Heart right ventricle (tissue), 16 donors: Measurements from ENCODE around the gene MAD1L1. TPM values are rescaled to one million over a fixed set of nuclear protein-coding genes. Genes with fewer than 3 reads are reported as not detected.

Experiments
- ATAC-seq, 8 donors: fragments of 200-7000 bp; cut with Tn5 transposase; one replicate each; pipeline ENCODE4 v1.9.1; 2020; ENCODE audit warnings: mild to moderate bottlenecking in 8 of 8, moderate library complexity in 8 of 8, moderate number of reproducible peaks in 1 of 8
- DNase-seq, 2 donors: peaks; one replicate each; pipeline ENCODE4 v3.0.0-alpha.2; 2020
- H3K27ac ChIP-seq, 10 donors: fragments of 200-600 bp; sonication (generic) in 2 of 10; one replicate each; pipeline versions ENCODE4 v1.5.0 to v1.8.0; 2020 to 2022; ENCODE audit warnings: mild to moderate bottlenecking in 3 of 10
- H3K27me3 ChIP-seq, 7 donors: fragments of 200-600 bp; one replicate each; pipeline ENCODE4 v1.8.0; 2021 to 2022; ENCODE audit warnings: mild to moderate bottlenecking in 2 of 7
- H3K36me3 ChIP-seq, 9 donors: fragments of 200-600 bp; sonication (generic) in 1 of 9; one replicate each; pipeline versions ENCODE4 v1.5.0 to v1.8.0; 2020 to 2022; ENCODE audit warnings: mild to moderate bottlenecking in 2 of 9
- H3K4me1 ChIP-seq, 9 donors: fragments of 200-600 bp; sonication (generic) in 1 of 9; one replicate each; pipeline versions ENCODE4 v1.5.0 to v1.8.0; 2020 to 2022; ENCODE audit warnings: mild to moderate bottlenecking in 4 of 9
- H3K4me3 ChIP-seq, 10 donors: fragments of 200-600 bp; sonication (generic) in 2 of 10; one replicate each; pipeline versions ENCODE4 v1.5.0 to v1.8.0; 2020 to 2022; ENCODE audit warnings: mild to moderate bottlenecking in 7 of 10, moderate library complexity in 2 of 10
- H3K9me3 ChIP-seq, 11 donors: fragments of 200-600 bp in 10 of 11; sonication (generic) in 2 of 11; one replicate each; pipeline versions ENCODE4 v1.5.0 to v1.8.0; 2013 to 2022; ENCODE audit warnings: mild to moderate bottlenecking in 2 of 11, control low read depth in 1 of 11, moderate library complexity in 1 of 11
- WGBS, 2 donors: extraction: QIAGEN DNeasy Blood & Tissue Kit; methylation state at CpG; one replicate each; pipeline ENCODE4 v1.1.7; 2013; ENCODE audit warnings: inconsistent platforms in 1 of 2; 5-methylcytosine and 5-hydroxymethylcytosine counted together
- intact Hi-C, 10 donors: fragments of 100-400 bp; cut with DNase I; formaldehyde crosslinking; loops; one replicate each; pipeline versions ENCODE4 v1.11.1 to v1.14.2; 2022
- polyA plus RNA-seq, 2 donors: library from polyadenylated mRNA; stranded (reverse); fragments of 200-250 nt; gene quantifications; one replicate each; pipeline ENCODE4 v1.2.3, GENCODE V29; 2013
- total RNA-seq, 10 donors: library from RNA; stranded (reverse); fragmentation: NEBNext Ultra II Directional in 3 of 10; extraction: Animal tissue kit (Norgen Biotek cat#: 25700) in 3 of 10; gene quantifications; one replicate each; pipeline versions ENCODE4 v1.2.1 to v1.2.4, GENCODE V29; 2021 to 2023
- TF ChIP-seq, protein P1 (sequence below), 9 donors: fragments of 200-600 bp; sonication (generic) in 2 of 9; IDR thresholded peaks; one replicate each; pipeline versions ENCODE4 v1.5.0 to v1.8.0; 2021 to 2022; ENCODE audit warnings: antibody characterized with exemption in 9 of 9, mild to moderate bottlenecking in 5 of 9, moderate library complexity in 1 of 9
- donor health status: Arrhythmogenic right ventricular cardiomyopathy.
- donor health status: ischemic (EF 13 %, LVEDD 7.1; RV severe dilation, severe dysfunction).
- donor health status: healthy with polysubstance abuse.
- donor health status: DM: no; HTN: yes; CAD: no.
- donor health status: DM: no; HTN: no; CAD: no.
- donor health status: ischemic (EF 25% LVEDD 6.9; RV normal size, moderate dysfunction).
- donor health status: ischemic (EF 25% LVEDD 5.7; RV mildly dilated, moderate dysfunction).
- donor health status: healthy.
- donor health status: DM: yes; HTN: yes; CAD: no.
- donor health status: Ischemic cardiomyopathy.
- donor health status: ischemic (EF 35%, LVEDD 5.7; RV mildly dilated, moderate dysfunction).
- donor health status: nonischemic (EF 11% LVEDD 7.7; RV severe dilation, severe dysfunction).
- donor health status: DM: yes; HTN: yes; CAD: no.
- donor health status: PGD.
- donor health status: ischemic (EF 29% LVEDD 5.4; RV normal size, mild dysfunction).
- donor health status: nonischemic (EF 23%, LVEDD 6.1; RV moderate dilation, normal function).

MAD1L1 gene
- total and polyA plus RNA-seq, 12 donors: 13.8 to 46.8 (median 20.2) TPM

DNA sequence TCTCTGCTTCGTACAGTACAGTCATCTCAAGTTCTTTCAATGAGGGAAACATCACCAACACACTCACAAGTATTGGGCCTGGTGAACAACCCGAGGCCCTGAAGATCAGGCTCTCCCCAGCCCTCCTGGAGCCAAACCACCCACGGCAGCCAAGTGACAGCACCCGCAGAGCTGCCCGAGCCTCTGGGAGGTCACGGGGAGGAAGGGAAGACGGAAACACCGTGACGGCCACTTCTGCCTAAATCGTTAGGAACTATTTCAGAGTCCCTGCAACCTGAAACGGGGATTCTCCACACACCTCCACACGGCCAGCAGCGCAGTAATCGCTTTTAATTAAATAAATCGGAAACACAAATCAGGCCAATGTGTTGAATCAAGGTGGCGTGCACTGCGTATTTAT lies 222.6 kb downstream of the MAD1L1 start:
- 68 to 77% methylated on average over 17 of the region's 17 CpGs for WGBS, 2 donors
- H3K4me1 ChIP-seq: peaks cover 0 to 36% (median 18%) of the 10 kb centered on the region in 9 donors

DNA sequence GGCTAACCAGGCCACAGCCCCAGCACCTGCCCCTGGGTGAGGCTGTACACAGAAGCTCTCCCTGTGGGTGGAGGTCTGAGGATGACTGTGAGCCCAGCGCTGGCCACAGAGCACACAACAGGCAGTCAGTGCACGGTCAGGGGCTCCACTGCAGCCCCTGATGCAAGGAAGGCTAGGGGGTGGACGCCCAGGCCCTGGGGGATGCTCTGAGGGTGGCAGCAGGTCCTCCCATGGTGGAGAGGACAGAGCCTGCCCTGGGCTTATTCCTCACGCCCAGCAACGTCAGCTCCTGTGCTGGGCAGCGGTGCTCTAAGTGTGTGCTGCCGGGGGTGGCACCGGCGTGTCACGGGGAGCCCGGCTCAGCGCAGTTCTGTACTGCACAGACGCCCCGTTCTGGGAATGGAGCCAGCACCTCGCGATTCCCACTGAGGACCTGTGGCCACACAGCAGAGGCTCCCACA lies 223.2 kb downstream of the MAD1L1 start:
- H3K4me3 ChIP-seq: no peak overlapping the region
- H3K27me3 ChIP-seq: no peaks in the 10 kb centered on the region
- H3K27ac ChIP-seq: peak overlapping the region; percentile 74 to 94 (median 84)
- peaks cover 0 to 36% (median 18%) of the 10 kb centered on the region in 9 donors for H3K4me1 ChIP-seq
- intact Hi-C loops: loop anchor here in 2 of 10 donors (10.0 kb wide), 2 partner anchors 65 to 195 kb away; no protein-coding TSS in a partner anchor
- WGBS, 2 donors: 55 to 61% methylated on average over 16 of the region's 16 CpGs
- no peaks in the 10 kb centered on the region for H3K9me3 ChIP-seq
- ATAC-seq (peak; percentile 62 to 88 (median 84)), DNase-seq (peak; percentile 48 to 72)
- TF ChIP-seq, protein P1, sequence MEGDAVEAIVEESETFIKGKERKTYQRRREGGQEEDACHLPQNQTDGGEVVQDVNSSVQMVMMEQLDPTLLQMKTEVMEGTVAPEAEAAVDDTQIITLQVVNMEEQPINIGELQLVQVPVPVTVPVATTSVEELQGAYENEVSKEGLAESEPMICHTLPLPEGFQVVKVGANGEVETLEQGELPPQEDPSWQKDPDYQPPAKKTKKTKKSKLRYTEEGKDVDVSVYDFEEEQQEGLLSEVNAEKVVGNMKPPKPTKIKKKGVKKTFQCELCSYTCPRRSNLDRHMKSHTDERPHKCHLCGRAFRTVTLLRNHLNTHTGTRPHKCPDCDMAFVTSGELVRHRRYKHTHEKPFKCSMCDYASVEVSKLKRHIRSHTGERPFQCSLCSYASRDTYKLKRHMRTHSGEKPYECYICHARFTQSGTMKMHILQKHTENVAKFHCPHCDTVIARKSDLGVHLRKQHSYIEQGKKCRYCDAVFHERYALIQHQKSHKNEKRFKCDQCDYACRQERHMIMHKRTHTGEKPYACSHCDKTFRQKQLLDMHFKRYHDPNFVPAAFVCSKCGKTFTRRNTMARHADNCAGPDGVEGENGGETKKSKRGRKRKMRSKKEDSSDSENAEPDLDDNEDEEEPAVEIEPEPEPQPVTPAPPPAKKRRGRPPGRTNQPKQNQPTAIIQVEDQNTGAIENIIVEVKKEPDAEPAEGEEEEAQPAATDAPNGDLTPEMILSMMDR (IDR thresholded peaks at IDR 0.05): no peak
- peaks cover 0 to 13% (median 0%) of the 10 kb centered on the region in 9 donors for H3K36me3 ChIP-seq

More for the DNA sequence above, 222.6 kb downstream of the MAD1L1 start:
- Histone ChIP-seq H3K36me3 (peaks cover 0 to 11% (median 0%) of the 10 kb centered on the region in 9 donors), H3K27me3 (no peaks in the 10 kb centered on the region), H3K27ac (peak overlapping the region in 9 of 10 donors; percentile 74 to 94 (median 85)), H3K9me3 (no peaks in the 10 kb centered on the region), H3K4me3 (no peak overlapping the region)
- TF ChIP-seq, protein P1 (IDR thresholded peaks at IDR 0.05): no peak
- DNase-seq (peak in 1 of 2 donors; percentile 24), ATAC-seq (peak in 5 of 8 donors; percentile 6 to 16 (median 8))
- intact Hi-C loops: loop anchor here in 1 of 10 donors (10.0 kb wide), 1 partner anchor 195 kb away; no protein-coding TSS in a partner anchor

DNA sequence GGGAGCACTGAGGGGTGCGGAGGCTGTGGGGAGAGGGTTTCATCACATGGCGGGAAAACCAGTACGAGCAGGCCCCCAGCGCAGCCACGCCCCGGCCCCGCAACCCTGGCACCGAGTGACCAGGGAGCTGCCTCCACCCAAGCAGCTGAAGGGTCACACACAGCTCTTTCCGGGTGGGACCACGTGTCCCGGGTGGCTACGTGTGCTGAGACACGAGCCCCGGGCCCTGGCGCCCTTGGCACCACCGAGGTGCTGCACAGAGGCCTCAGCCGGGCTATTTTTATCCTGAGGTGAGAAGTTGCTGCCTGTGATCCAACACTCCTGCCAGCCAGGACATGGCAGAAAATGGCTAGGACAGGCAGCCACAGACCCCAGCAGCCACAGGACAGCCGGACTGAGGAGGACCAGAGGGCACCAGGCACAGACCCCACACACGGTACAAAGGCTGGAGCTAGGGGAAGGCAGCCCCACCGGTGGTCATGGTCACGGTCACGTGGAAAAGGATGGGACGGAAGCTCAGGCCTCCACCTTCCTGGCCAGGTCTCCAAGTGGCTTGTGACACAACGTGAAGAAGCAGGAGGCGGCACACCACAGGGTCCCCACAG lies 223.7 kb downstream of the MAD1L1 start:
- DNase-seq: peak; percentile 50 to 67
- H3K36me3 ChIP-seq: peaks cover 0 to 16% (median 0%) of the 10 kb centered on the region in 9 donors
- 54 to 75% methylated on average over 25 of the region's 25 CpGs for WGBS, 2 donors
- H3K27me3 ChIP-seq: no peaks in the 10 kb centered on the region
- no peaks in the 10 kb centered on the region for H3K9me3 ChIP-seq
- H3K27ac ChIP-seq: peak overlapping the region; percentile 74 to 94 (median 84)
- ATAC-seq: peak; percentile 67 to 90 (median 84)
- peaks cover 0 to 36% (median 18%) of the 10 kb centered on the region in 9 donors for H3K4me1 ChIP-seq
- TF ChIP-seq, protein P1 (IDR thresholded peaks at IDR 0.05): no peak
- H3K4me3 ChIP-seq: no peak overlapping the region
- intact Hi-C loops: loop anchor here in 1 of 10 donors (10.0 kb wide), 1 partner anchor 64 kb away; no protein-coding TSS in a partner anchor

GRCh38 chr7:2008101-2008935 lies 224.4 kb downstream of the MAD1L1 start:
- DNase-seq (no peak), ATAC-seq (no peak)
- no peaks in the 10 kb centered on the region for H3K27me3 ChIP-seq
- peaks cover 0 to 10% (median 0%) of the 10 kb centered on the region in 9 donors for H3K36me3 ChIP-seq
- H3K4me3 ChIP-seq: no peak overlapping the region
- H3K4me1 ChIP-seq: peaks cover 0 to 36% (median 18%) of the 10 kb centered on the region in 9 donors
- no peaks in the 10 kb centered on the region for H3K9me3 ChIP-seq
- peak overlapping the region in 9 of 10 donors; percentile 74 to 94 (median 85) for H3K27ac ChIP-seq
- TF ChIP-seq, protein P1 (IDR thresholded peaks at IDR 0.05): no peak
- WGBS, 2 donors: 76 to 83% methylated on average over 27 to 28 of the region's 28 CpGs
- intact Hi-C loops: loop anchor here in 1 of 10 donors (10.0 kb wide), 1 partner anchor 64 kb away; no protein-coding TSS in a partner anchor
